ENCODE data around the gene NSUN4.

Gene NSUN4

GRCh38 chr1:46370214-46370633 lies 29.6 kb downstream of the NSUN4 start:
- DNase-seq = no peak
- no peak overlapping the region for H2AFZ ChIP-seq (ENCODE audit: low read depth, low read length)
- H3K4me2 ChIP-seq (ENCODE audit: insufficient read depth, low read length) = no peak overlapping the region
- H3K27me3 ChIP-seq (ENCODE audit: insufficient read depth, low read length, poor library complexity) = no peaks in the 10 kb centered on the region
- H4K20me1 ChIP-seq (ENCODE audit: insufficient read depth, low read length) = no peaks in the 10 kb centered on the region
- H3K27ac ChIP-seq (ENCODE audit: low read length) = no peak overlapping the region
- peaks cover 31% of the 10 kb centered on the region for H3K36me3 ChIP-seq (ENCODE audit: insufficient read depth, low read length)
- no peaks in the 10 kb centered on the region for H3K79me2 ChIP-seq (ENCODE audit: insufficient read depth, low read length)
- H3K4me1 ChIP-seq (ENCODE audit: insufficient read depth, low read length) = no peaks in the 10 kb centered on the region
- TF ChIP-seq EZH2 (IDR thresholded peaks at IDR 0.05; ENCODE audit: borderline replicate concordance, low read depth, low read length, severe bottlenecking) = no peak
- TF ChIP-seq, protein P1, sequence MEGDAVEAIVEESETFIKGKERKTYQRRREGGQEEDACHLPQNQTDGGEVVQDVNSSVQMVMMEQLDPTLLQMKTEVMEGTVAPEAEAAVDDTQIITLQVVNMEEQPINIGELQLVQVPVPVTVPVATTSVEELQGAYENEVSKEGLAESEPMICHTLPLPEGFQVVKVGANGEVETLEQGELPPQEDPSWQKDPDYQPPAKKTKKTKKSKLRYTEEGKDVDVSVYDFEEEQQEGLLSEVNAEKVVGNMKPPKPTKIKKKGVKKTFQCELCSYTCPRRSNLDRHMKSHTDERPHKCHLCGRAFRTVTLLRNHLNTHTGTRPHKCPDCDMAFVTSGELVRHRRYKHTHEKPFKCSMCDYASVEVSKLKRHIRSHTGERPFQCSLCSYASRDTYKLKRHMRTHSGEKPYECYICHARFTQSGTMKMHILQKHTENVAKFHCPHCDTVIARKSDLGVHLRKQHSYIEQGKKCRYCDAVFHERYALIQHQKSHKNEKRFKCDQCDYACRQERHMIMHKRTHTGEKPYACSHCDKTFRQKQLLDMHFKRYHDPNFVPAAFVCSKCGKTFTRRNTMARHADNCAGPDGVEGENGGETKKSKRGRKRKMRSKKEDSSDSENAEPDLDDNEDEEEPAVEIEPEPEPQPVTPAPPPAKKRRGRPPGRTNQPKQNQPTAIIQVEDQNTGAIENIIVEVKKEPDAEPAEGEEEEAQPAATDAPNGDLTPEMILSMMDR (IDR thresholded peaks at IDR 0.05; ENCODE audit: borderline replicate concordance, extremely low read depth, low read length, poor library complexity, severe bottlenecking) = no peak
- H3K4me3 ChIP-seq (ENCODE audit: low read depth in 1 of 2, low read length in 2 of 2) = no peak overlapping the region
- ATAC-seq (ENCODE audit: insufficient read depth, low read depth) = no peak
- no peak overlapping the region for H3K9ac ChIP-seq (ENCODE audit: low read depth, low read length)
- no peaks in the 10 kb centered on the region for H3K9me3 ChIP-seq (ENCODE audit: insufficient read depth, low read length, severe bottlenecking)

DNA sequence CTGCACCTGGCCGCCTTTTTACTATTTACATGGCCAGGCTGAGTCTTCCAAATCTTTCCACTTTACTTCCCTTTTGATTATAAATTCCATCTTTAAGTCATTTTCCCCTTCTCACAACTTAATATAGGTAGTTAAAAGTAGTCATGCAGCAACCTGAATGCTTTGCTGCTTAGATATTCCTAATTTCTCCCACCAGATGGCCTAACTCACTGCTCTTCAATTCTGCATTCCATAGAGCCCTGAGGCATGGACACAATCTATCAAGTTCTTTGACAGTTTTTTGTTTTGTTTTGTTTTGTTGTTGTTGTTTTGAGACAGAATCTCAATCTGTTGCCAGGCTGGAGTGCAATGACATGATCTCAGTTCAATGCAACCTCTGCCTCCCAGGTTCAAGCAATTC lies 31.8 kb downstream of the NSUN4 start:
- Histone ChIP-seq H4K20me1 (ENCODE audit: insufficient read depth, low read length) (no peaks in the 10 kb centered on the region), H3K9me3 (ENCODE audit: insufficient read depth, low read length, severe bottlenecking) (no peaks in the 10 kb centered on the region), H3K4me2 (ENCODE audit: insufficient read depth, low read length) (no peak overlapping the region), H3K4me3 (ENCODE audit: low read depth in 1 of 2, low read length in 2 of 2) (no peak overlapping the region), H2AFZ (ENCODE audit: low read depth, low read length) (no peak overlapping the region), H3K4me1 (ENCODE audit: insufficient read depth, low read length) (no peaks in the 10 kb centered on the region), H3K27ac (ENCODE audit: low read length) (no peak overlapping the region), H3K9ac (ENCODE audit: low read depth, low read length) (no peak overlapping the region), H3K36me3 (ENCODE audit: insufficient read depth, low read length) (peaks cover 20% of the 10 kb centered on the region), H3K79me2 (ENCODE audit: insufficient read depth, low read length) (no peaks in the 10 kb centered on the region), H3K27me3 (ENCODE audit: insufficient read depth, low read length, poor library complexity) (no peaks in the 10 kb centered on the region)
- no peak for DNase-seq
- TF ChIP-seq, protein P1 (IDR thresholded peaks at IDR 0.05; ENCODE audit: borderline replicate concordance, extremely low read depth, low read length, poor library complexity, severe bottlenecking) = no peak
- TF ChIP-seq EZH2 (IDR thresholded peaks at IDR 0.05; ENCODE audit: borderline replicate concordance, low read depth, low read length, severe bottlenecking) = no peak
- ATAC-seq (ENCODE audit: insufficient read depth, low read depth) = no peak

DNA sequence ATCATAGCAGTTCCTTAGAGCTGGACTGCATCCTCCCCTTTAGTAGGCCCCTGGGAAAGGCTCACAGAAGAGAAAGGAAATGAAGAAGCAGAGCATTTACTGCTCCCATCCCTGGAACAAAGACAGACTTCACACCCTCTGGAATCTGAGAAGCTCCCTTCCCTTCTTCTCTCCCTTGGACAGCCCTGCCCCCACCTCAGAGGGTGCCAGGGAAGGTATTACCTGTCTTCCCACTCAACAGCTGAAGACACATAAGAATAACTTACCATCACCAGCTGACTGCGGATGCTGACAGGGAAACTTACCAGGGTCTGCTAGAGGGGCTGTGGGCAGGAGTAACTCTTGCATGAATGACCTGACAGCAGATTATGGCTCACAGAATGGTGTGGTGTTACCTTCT lies 39.4 kb downstream of the NSUN4 start:
- no peaks in the 10 kb centered on the region for H3K79me2 ChIP-seq (ENCODE audit: insufficient read depth, low read length)
- no peaks in the 10 kb centered on the region for H3K36me3 ChIP-seq (ENCODE audit: insufficient read depth, low read length)
- H4K20me1 ChIP-seq (ENCODE audit: insufficient read depth, low read length) = no peaks in the 10 kb centered on the region
- no peak for ATAC-seq (ENCODE audit: insufficient read depth, low read depth)
- H3K4me2 ChIP-seq (ENCODE audit: insufficient read depth, low read length) = no peak overlapping the region
- no peak overlapping the region for H3K4me3 ChIP-seq (ENCODE audit: low read depth in 1 of 2, low read length in 2 of 2)
- no peak for DNase-seq
- TF ChIP-seq, protein P1 (IDR thresholded peaks at IDR 0.05; ENCODE audit: borderline replicate concordance, extremely low read depth, low read length, poor library complexity, severe bottlenecking) = no peak
- no peak for TF ChIP-seq EZH2 (IDR thresholded peaks at IDR 0.05; ENCODE audit: borderline replicate concordance, low read depth, low read length, severe bottlenecking)
- no peak overlapping the region for H3K9ac ChIP-seq (ENCODE audit: low read depth, low read length)
- H3K9me3 ChIP-seq (ENCODE audit: insufficient read depth, low read length, severe bottlenecking) = peaks cover 5% of the 10 kb centered on the region
- no peaks in the 10 kb centered on the region for H3K4me1 ChIP-seq (ENCODE audit: insufficient read depth, low read length)
- no peak overlapping the region for H2AFZ ChIP-seq (ENCODE audit: low read depth, low read length)
- H3K27me3 ChIP-seq (ENCODE audit: insufficient read depth, low read length, poor library complexity) = no peaks in the 10 kb centered on the region
- no peak overlapping the region for H3K27ac ChIP-seq (ENCODE audit: low read length)

- no peak overlapping the region for H3K4me3 ChIP-seq (ENCODE audit: low read depth in 1 of 2, low read length in 2 of 2)
- no peak for DNase-seq
- no peaks in the 10 kb centered on the region for H3K79me2 ChIP-seq (ENCODE audit: insufficient read depth, low read length)
- no peak overlapping the region for H3K27ac ChIP-seq (ENCODE audit: low read length)
- no peak for TF ChIP-seq EZH2 (IDR thresholded peaks at IDR 0.05; ENCODE audit: borderline replicate concordance, low read depth, low read length, severe bottlenecking)
- TF ChIP-seq, protein P1 (IDR thresholded peaks at IDR 0.05; ENCODE audit: borderline replicate concordance, extremely low read depth, low read length, poor library complexity, severe bottlenecking) = no peak
- H2AFZ ChIP-seq (ENCODE audit: low read depth, low read length) = no peak overlapping the region
- no peak overlapping the region for H3K9ac ChIP-seq (ENCODE audit: low read depth, low read length)
- H3K27me3 ChIP-seq (ENCODE audit: insufficient read depth, low read length, poor library complexity) = no peaks in the 10 kb centered on the region
- no peaks in the 10 kb centered on the region for H4K20me1 ChIP-seq (ENCODE audit: insufficient read depth, low read length)
- no peaks in the 10 kb centered on the region for H3K4me1 ChIP-seq (ENCODE audit: insufficient read depth, low read length)
- no peak overlapping the region for H3K4me2 ChIP-seq (ENCODE audit: insufficient read depth, low read length)
- ATAC-seq (ENCODE audit: insufficient read depth, low read depth) = no peak
- H3K9me3 ChIP-seq (ENCODE audit: insufficient read depth, low read length, severe bottlenecking) = peaks cover 5% of the 10 kb centered on the region
- no peaks in the 10 kb centered on the region for H3K36me3 ChIP-seq (ENCODE audit: insufficient read depth, low read length)
These were observed 39.9 kb downstream of the NSUN4 start for GRCh38 chr1:46380508-46380907.

Measured in DND-41 (cell line).